ENCODE data around the gene NT5C2. TPM values are rescaled to one million over a fixed set of nuclear protein-coding genes. Genes with fewer than 3 reads are reported as not detected.

NT5C2 gene
- total RNA-seq, 1 experiment from 2014 or later = 70.0 TPM

GRCh38 chr10:103198648-103199047 lies 5.6 kb upstream of the NT5C2 start:
- intact Hi-C loops (cut with micrococcal nuclease; ENCODE audit: unreplicated experiment) = no loop called here
- BruUV-seq (replicated peaks) = no TSS peak
- no peak for TF ChIP-seq CTCF (IDR thresholded peaks at IDR 0.05; ENCODE audit: unreplicated experiment)
- Mint-ChIP-seq H3K4me1 (ENCODE audit: low read depth, unreplicated experiment) (peaks cover 21% of the 10 kb centered on the region), H3K36me3 (ENCODE audit: insufficient read depth, unreplicated experiment) (peaks cover 1% of the 10 kb centered on the region), H3K4me3 (ENCODE audit: low read depth, unreplicated experiment) (no peak overlapping the region), H3K27me3 (ENCODE audit: unreplicated experiment) (no peaks in the 10 kb centered on the region), H3K9me3 (ENCODE audit: low read depth, unreplicated experiment) (no peaks in the 10 kb centered on the region), H3K27ac (ENCODE audit: unreplicated experiment) (no peak overlapping the region)
- CTCF ChIA-PET = no interaction called here
- DNase-seq = no peak

GRCh38 chr10:103197903-103198302 lies 4.8 kb upstream of the NT5C2 start:
- CTCF ChIA-PET = no interaction called here
- no peak for TF ChIP-seq CTCF (IDR thresholded peaks at IDR 0.05; ENCODE audit: unreplicated experiment)
- peaks cover 25% of the 10 kb centered on the region for H3K4me1 Mint-ChIP-seq (ENCODE audit: low read depth, unreplicated experiment)
- H3K27ac Mint-ChIP-seq (ENCODE audit: unreplicated experiment) = no peak overlapping the region
- no peaks in the 10 kb centered on the region for H3K9me3 Mint-ChIP-seq (ENCODE audit: low read depth, unreplicated experiment)
- DNase-seq = no peak
- intact Hi-C loops (cut with micrococcal nuclease; ENCODE audit: unreplicated experiment) = no loop called here
- H3K4me3 Mint-ChIP-seq (ENCODE audit: low read depth, unreplicated experiment) = no peak overlapping the region
- peaks cover 9% of the 10 kb centered on the region for H3K36me3 Mint-ChIP-seq (ENCODE audit: insufficient read depth, unreplicated experiment)
- no peaks in the 10 kb centered on the region for H3K27me3 Mint-ChIP-seq (ENCODE audit: unreplicated experiment)
- no TSS peak for BruUV-seq (replicated peaks)

GRCh38 chr10:103197174-103197573 lies 4.1 kb upstream of the NT5C2 start:
- Mint-ChIP-seq H3K27me3 (ENCODE audit: unreplicated experiment) (no peaks in the 10 kb centered on the region), H3K36me3 (ENCODE audit: insufficient read depth, unreplicated experiment) (peaks cover 16% of the 10 kb centered on the region), H3K9me3 (ENCODE audit: low read depth, unreplicated experiment) (no peaks in the 10 kb centered on the region), H3K4me1 (ENCODE audit: low read depth, unreplicated experiment) (peaks cover 25% of the 10 kb centered on the region), H3K27ac (ENCODE audit: unreplicated experiment) (no peak overlapping the region), H3K4me3 (ENCODE audit: low read depth, unreplicated experiment) (no peak overlapping the region)
- peak; percentile 24 for DNase-seq
- CTCF ChIA-PET = interaction anchor here (1.0 kb wide), 1 partner anchor 42 kb away, joined by 4 read pairs; no protein-coding TSS in a partner anchor
- intact Hi-C loops (cut with micrococcal nuclease; ENCODE audit: unreplicated experiment) = no loop called here
- BruUV-seq (replicated peaks) = no TSS peak
- no peak for TF ChIP-seq CTCF (IDR thresholded peaks at IDR 0.05; ENCODE audit: unreplicated experiment)

GRCh38 chr10:103196516-103196915 lies 3.4 kb upstream of the NT5C2 start:
- BruUV-seq (replicated peaks) = no TSS peak
- Mint-ChIP-seq H3K9me3 (ENCODE audit: low read depth, unreplicated experiment) (no peaks in the 10 kb centered on the region), H3K27ac (ENCODE audit: unreplicated experiment) (no peak overlapping the region), H3K4me1 (ENCODE audit: low read depth, unreplicated experiment) (peaks cover 25% of the 10 kb centered on the region), H3K4me3 (ENCODE audit: low read depth, unreplicated experiment) (no peak overlapping the region), H3K36me3 (ENCODE audit: insufficient read depth, unreplicated experiment) (peaks cover 23% of the 10 kb centered on the region), H3K27me3 (ENCODE audit: unreplicated experiment) (no peaks in the 10 kb centered on the region)
- no peak for TF ChIP-seq CTCF (IDR thresholded peaks at IDR 0.05; ENCODE audit: unreplicated experiment)
- CTCF ChIA-PET = interaction anchor here (1.0 kb wide), 1 partner anchor 43 kb away, joined by 4 read pairs; no protein-coding TSS in a partner anchor
- intact Hi-C loops (cut with micrococcal nuclease; ENCODE audit: unreplicated experiment) = no loop called here
- DNase-seq = no peak
